K562 (cell line): ENCODE data around the gene ITPR2. TPM values are rescaled to one million over a fixed set of nuclear protein-coding genes. Genes with fewer than 3 reads are reported as not detected.

Experiments used
- ATAC-seq: fragments of 200-7000 bp; cut with Tn5 transposase; 3 replicates; pipeline ENCODE4 v1.9.1; 2020; ENCODE audit warnings: moderate library complexity
- BruUV-seq: library from RNA; stranded (reverse); fragments of 400-500 nt; replicated peaks from 2 replicates; lab custom pipeline; 2021; lab: Mats Ljungman, UMichigan
- CTCF ChIA-PET: fragments of 300-600 bp; formaldehyde crosslinking; extraction: SDS; loops from one replicate; lab custom pipeline; 2021; ENCODE audit warnings: low intra/inter-chr PET ratio; lab: Yijun Ruan, JAX
- POLR2A ChIA-PET: fragments of 300-600, 350-650 bp; sonication (Branson Sonifier 250); formaldehyde crosslinking; extraction: SDS; loops from one replicate; lab custom pipeline; 2021; ENCODE audit warnings: antibody characterized with exemption, inconsistent platforms; lab: Yijun Ruan, JAX
- DNase-seq, 4 experiments: peaks; one replicate each; pipeline versions ENCODE4 v3.0.0 to v3.0.0-alpha.2; 2011 to 2018; ENCODE audit warnings: low spot score in 3 of 4, mixed read lengths in 3 of 4; ENCODE audit errors: extremely low read depth in 1 of 4
- FAIRE-seq: peaks from 2 replicates; lab custom pipeline; 2011; peaks lifted over from hg19 to GRCh38; lab: Jason Lieb, UNC
- H2AFZ ChIP-seq: 2 replicates; pipeline ENCODE4 v1.6.0; 2011; ENCODE audit warnings: low read depth, low read length, control low read depth, inconsistent platforms
- H3K27ac ChIP-seq: fragments of 200-600 bp; 3 replicates; pipeline ENCODE4 v1.8.0; 2011; ENCODE audit warnings: low read depth, mild to moderate bottlenecking, control low read depth, inconsistent platforms, low read length, moderate library complexity, mixed read lengths; ENCODE audit errors: extremely low read depth
- H3K27me3 ChIP-seq, 2 experiments: fragments of 300-600 bp in 1 of 2; 2 replicates in 1 of 2; 3 replicates in 1 of 2; pipeline versions ENCODE4 v1.6.0 to v1.8.0; 2011; ENCODE audit warnings: inconsistent platforms in 2 of 2, low read length in 2 of 2, mild to moderate bottlenecking in 1 of 2, mixed read lengths in 1 of 2, moderate library complexity in 1 of 2; ENCODE audit not compliant: control insufficient read depth in 2 of 2, insufficient read depth in 2 of 2
- H3K36me3 ChIP-seq: fragments of 300-600 bp; 3 replicates; pipeline ENCODE4 v1.8.0; 2011; ENCODE audit warnings: mild to moderate bottlenecking, low read length, inconsistent platforms; ENCODE audit not compliant: control insufficient read depth, insufficient read depth
- H3K4me1 ChIP-seq, 2 experiments: fragments of 200-600 bp in 1 of 2; replicated peaks in 1 of 2; 2 replicates in 1 of 2; 3 replicates in 1 of 2; pipeline versions ENCODE4 v1.5.1 to v1.8.0; 2011; ENCODE audit warnings: inconsistent platforms in 2 of 2, low read length in 2 of 2, mild to moderate bottlenecking in 1 of 2, mixed read lengths in 1 of 2, moderate library complexity in 1 of 2; ENCODE audit not compliant: control insufficient read depth in 2 of 2, insufficient read depth in 2 of 2
- H3K4me2 ChIP-seq: 2 replicates; pipeline ENCODE4 v1.6.1; 2011; ENCODE audit warnings: low read length, control low read depth, inconsistent platforms, mixed read lengths; ENCODE audit not compliant: insufficient read depth
- H3K4me3 ChIP-seq: fragments of 200-600 bp; sonication (generic), shearing (Covaris generic); 2 replicates; pipeline ENCODE4 v1.5.1; 2016; ENCODE audit warnings: control low read depth, inconsistent platforms
- H3K79me2 ChIP-seq: fragments of 200-600 bp; 3 replicates; pipeline ENCODE4 v1.8.0; 2011; ENCODE audit warnings: low read length, inconsistent platforms; ENCODE audit not compliant: control insufficient read depth, insufficient read depth
- H3K9ac ChIP-seq, 2 experiments: 2 replicates each; pipeline versions ENCODE4 v1.6.0 to v1.6.1; 2011; ENCODE audit warnings: low read depth in 2 of 2, low read length in 2 of 2, control low read depth in 1 of 2, inconsistent platforms in 1 of 2, mild to moderate bottlenecking in 1 of 2, mixed read lengths in 1 of 2; ENCODE audit not compliant: insufficient read depth in 1 of 2
- H3K9me1 ChIP-seq: one replicate; pipeline ENCODE4 v1.6.0; 2011; ENCODE audit warnings: inconsistent platforms, mild to moderate bottlenecking, low read length, moderate library complexity; ENCODE audit not compliant: control insufficient read depth, insufficient read depth
- H3K9me3 ChIP-seq: replicated peaks from 2 replicates; pipeline ENCODE4 v1.5.1; 2011; ENCODE audit warnings: low read depth, low read length, inconsistent platforms; ENCODE audit not compliant: control insufficient read depth, insufficient read depth
- H4K20me1 ChIP-seq: replicated peaks from 2 replicates; pipeline ENCODE4 v1.6.1; 2011; ENCODE audit warnings: low read length, inconsistent platforms, mixed read lengths; ENCODE audit not compliant: control insufficient read depth, insufficient read depth
- DNMT1 ChIP-seq: fragments of 450-650 bp; IDR thresholded peaks from 2 replicates; pipeline ENCODE4 v1.6.1; 2016; ENCODE audit warnings: antibody characterized with exemption, mild to moderate bottlenecking
- SMAD2 ChIP-seq: fragments of 150-350 bp; IDR thresholded peaks from 2 replicates; pipeline ENCODE4 v1.6.1; 2014; ENCODE audit warnings: low read depth, mild to moderate bottlenecking, low read length
- ZNF318 ChIP-seq, 2 experiments: fragments of 450-650 bp; IDR thresholded peaks; 2 replicates each; pipeline ENCODE4 v1.6.1; 2016; ENCODE audit warnings: mild to moderate bottlenecking in 2 of 2, borderline replicate concordance in 1 of 2, low read depth in 1 of 2, moderate library complexity in 1 of 2
- ZNF518B ChIP-seq: fragments of 250-450 bp; sonication (Bioruptor Pico); IDR thresholded peaks from 2 replicates; pipeline ENCODE4 v1.5.0; 2021; ENCODE audit warnings: mild to moderate bottlenecking, moderate library complexity
- WGBS: fragments of 100-300 bp; shearing (Covaris generic); methylation state at CpG from one replicate; pipeline ENCODE4 v1.1.6; 2016; ENCODE audit warnings: low coverage, mixed read lengths; ENCODE audit not compliant: insufficient coverage; ENCODE audit errors: missing lambda C conversion rate; 5-methylcytosine and 5-hydroxymethylcytosine counted together
- in situ Hi-C: fragments of 300-500 bp; cut with MboI; formaldehyde crosslinking; loops from 4 replicates; pipeline ENCODE4 v1.15.0; 2018; ENCODE audit warnings: inconsistent platforms, mixed read lengths
- intact Hi-C: fragments of 100-400 bp; cut with micrococcal nuclease; formaldehyde crosslinking; loops from 2 replicates; pipeline ENCODE4 v1.14.2; 2022
- polyA plus RNA-seq, 8 experiments: library from polyadenylated mRNA; depleted of rRNA in 4 of 8; stranded (reverse) in 5 of 8; unstranded in 3 of 8; fragments of >200 nt; fragmentation: Nextera tagmentation in 2 of 8; fragmentation: Illumina TruSeq in 1 of 8; extraction: Ambion mirVana in 2 of 8; extraction: Trizol in 1 of 8; gene quantifications; 2 replicates each; pipeline versions ENCODE4 v1.2.1 to v1.2.3, GENCODE V29; 2011 to 2014; ENCODE audit warnings: inconsistent platforms in 1 of 8, missing spikeins in 1 of 8
- total RNA-seq, 7 experiments: library from RNA; depleted of rRNA in 6 of 7; stranded (reverse); fragments of >200 nt in 6 of 7; fragmentation: Illumina TruSeq in 2 of 7; extraction: Trizol in 2 of 7; gene quantifications; 2 replicates each; pipeline versions ENCODE4 v1.2.1 to v1.2.3, GENCODE V29; 2011 to 2021; ENCODE audit warnings: low replicate concordance in 1 of 7
- TF ChIP-seq, protein P1 (sequence below): sonication (generic); IDR thresholded peaks from 2 replicates; pipeline ENCODE4 v1.6.1; 2016

The ITPR2 gene
- total and polyA plus RNA-seq, 9 of the 15 experiments (the other 6 are each of a cell fraction or from before 2014, with no cell fraction given) = 0.21 to 3.3 (median 0.95) TPM

- TF ChIP-seq ZNF518B (CRISPR knock-in tag) (no peak), SMAD2 (no peak), DNMT1 (no peak)
Measured at GRCh38 chr12:26555139-26555538, 277.9 kb downstream of the ITPR2 start (continued).

DNA sequence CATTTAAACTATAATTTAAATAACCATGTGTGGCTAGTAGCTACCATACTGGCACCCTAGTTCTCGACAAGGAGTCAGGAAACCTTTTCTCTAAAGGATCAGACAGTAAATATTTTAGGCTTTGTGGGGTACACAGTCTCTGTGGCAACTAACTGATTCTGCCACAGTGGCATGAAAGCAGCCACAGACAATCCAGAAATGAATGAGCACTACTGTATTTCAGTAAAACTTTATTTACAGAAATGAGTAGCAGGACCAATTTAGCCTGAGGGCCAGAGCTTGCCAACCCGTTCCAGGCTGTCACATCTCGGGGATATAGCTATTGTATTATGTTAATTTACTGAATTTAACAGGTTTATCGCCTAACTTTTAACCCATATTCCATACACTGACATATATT is 278.7 kb downstream of the ITPR2 start:
- ChIA-PET CTCF (no interaction called here), POLR2A (interaction anchor here (1.4 kb wide), 1 partner anchor 17 kb away, joined by 3 read pairs; no protein-coding TSS in a partner anchor)
- H3K4me3 ChIP-seq = no peak overlapping the region
- intact Hi-C loops = no loop called here
- FAIRE-seq (no peak), ATAC-seq (no peak), DNase-seq (no peak)
- H3K36me3 ChIP-seq = no peaks in the 10 kb centered on the region
- no TSS peak for BruUV-seq
- H3K9ac ChIP-seq = no peak overlapping the region
- H3K27ac ChIP-seq = no peak overlapping the region
- peaks cover 0 to 11% of the 10 kb centered on the region in 2 experiments; a peak in 3 of 5 replicates for H3K27me3 ChIP-seq
- no peak overlapping the region for H3K4me2 ChIP-seq
- H3K79me2 ChIP-seq = no peaks in the 10 kb centered on the region
- H2AFZ ChIP-seq = no peak overlapping the region
- no peaks in the 10 kb centered on the region for H3K9me1 ChIP-seq
- no peaks in the 10 kb centered on the region for H3K4me1 ChIP-seq
- 0% methylated on average over 4 of the region's 4 CpGs for WGBS
- H4K20me1 ChIP-seq = no peaks in the 10 kb centered on the region
- no peaks in the 10 kb centered on the region for H3K9me3 ChIP-seq
- TF ChIP-seq ZNF318 (IDR thresholded peaks at IDR 0.05; ENCODE audit: borderline replicate concordance in 1 of 2, low read depth in 1 of 2) = no peak
- TF ChIP-seq, protein P1, sequence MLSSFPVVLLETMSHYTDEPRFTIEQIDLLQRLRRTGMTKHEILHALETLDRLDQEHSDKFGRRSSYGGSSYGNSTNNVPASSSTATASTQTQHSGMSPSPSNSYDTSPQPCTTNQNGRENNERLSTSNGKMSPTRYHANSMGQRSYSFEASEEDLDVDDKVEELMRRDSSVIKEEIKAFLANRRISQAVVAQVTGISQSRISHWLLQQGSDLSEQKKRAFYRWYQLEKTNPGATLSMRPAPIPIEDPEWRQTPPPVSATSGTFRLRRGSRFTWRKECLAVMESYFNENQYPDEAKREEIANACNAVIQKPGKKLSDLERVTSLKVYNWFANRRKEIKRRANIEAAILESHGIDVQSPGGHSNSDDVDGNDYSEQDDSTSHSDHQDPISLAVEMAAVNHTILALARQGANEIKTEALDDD = no peak
- in situ Hi-C loops = no loop called here
